OCI-LY7 (cell line): ENCODE measurements around the gene TERB2.
"Not testable (repeated sequence)": the region's sequence is repeated elsewhere in the genome, so short reads cannot be mapped to it uniquely, and the experiment has no call there.

Experiments
- CTCF ChIP-seq: fragments of 200-600 bp; sonication (generic); conservative IDR thresholded peaks from 2 replicates; pipeline ENCODE4 v1.5.1; 2014; ENCODE audit warnings: mild to moderate bottlenecking, antibody characterized with exemption, low read length, moderate library complexity, mixed read lengths
- EZH2phosphoT487 ChIP-seq: fragments of 200-600 bp; sonication (generic); IDR thresholded peaks from 2 replicates; pipeline ENCODE4 v1.6.1; 2018; ENCODE audit warnings: low read depth, borderline replicate concordance, mild to moderate bottlenecking, mixed run types, antibody characterized with exemption, low read length, moderate library complexity, mixed read lengths

- not testable (repeated sequence) for TF ChIP-seq CTCF, EZH2phosphoT487
Observed at GRCh38 chr15:44976183-44976582, 19.7 kb downstream of the TERB2 start.
